GM20431 (cell line): Measurements from ENCODE around the gene MBNL1.

Source experiments
- in situ Hi-C: fragments of 300-500 bp; cut with MseI, MboI; formaldehyde crosslinking; loops from one replicate; pipeline ENCODE4 v1.15.0; 2020; ENCODE audit warnings: low sequenced_read_pairs; ENCODE audit not compliant: unreplicated experiment

The MBNL1 gene

DNA sequence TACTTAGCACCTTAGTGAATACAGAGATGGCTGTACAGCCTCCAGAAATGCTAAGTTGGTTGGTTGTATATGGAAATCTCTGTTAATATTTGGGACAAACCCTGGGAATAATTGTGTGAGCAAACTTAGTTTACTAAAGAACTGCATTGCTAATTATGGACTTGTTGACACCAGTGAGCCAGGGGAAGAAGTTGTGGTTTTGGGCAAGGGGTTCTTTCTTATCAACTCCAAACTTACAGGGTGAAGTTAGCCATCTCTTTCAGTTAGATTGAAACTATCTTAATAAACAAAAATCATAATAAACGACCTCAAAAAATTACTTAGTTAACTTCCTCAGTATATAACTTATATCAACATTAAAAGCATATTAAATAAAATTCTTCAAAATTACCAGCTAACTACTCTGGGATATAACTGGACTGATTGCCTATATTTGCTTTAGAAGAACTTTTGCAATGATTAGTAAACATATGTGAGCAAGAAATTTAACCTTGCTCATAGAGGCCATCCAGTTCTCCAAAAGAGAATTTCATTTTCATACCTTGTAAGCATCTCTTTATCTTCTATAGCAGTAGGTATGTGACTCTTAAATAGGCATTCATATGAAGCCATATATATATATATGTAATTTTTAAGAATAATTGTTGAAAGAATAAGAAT, 24.7 kb downstream of the MBNL1 start:
- in situ Hi-C loops: no loop called here

- in situ Hi-C loops: no loop called here
These were observed 26.6 kb downstream of the MBNL1 start for GRCh38 chr3:152295344-152295743.

- in situ Hi-C loops: no loop called here
These were observed 27.1 kb downstream of the MBNL1 start for GRCh38 chr3:152295806-152296205.

DNA sequence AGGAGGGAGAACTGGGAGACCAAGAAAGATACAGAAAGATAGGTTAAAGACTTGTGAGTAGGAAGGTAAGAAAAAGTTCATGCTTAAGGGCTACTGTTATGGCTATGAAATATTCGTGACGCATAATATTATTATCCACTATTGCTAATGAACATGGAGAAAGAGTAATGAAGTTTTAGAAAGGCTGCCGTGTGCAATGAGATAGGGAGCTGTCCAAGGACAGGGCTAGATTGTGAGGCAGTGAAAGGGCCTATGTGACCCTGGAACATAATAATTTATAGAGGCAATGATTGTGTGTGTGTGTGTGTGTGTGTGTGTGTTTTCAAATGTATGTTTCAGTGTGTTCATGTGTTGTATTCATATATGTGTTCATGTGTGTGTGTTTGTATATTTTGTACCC, 27.7 kb downstream of the MBNL1 start:
- in situ Hi-C loops: no loop called here

DNA sequence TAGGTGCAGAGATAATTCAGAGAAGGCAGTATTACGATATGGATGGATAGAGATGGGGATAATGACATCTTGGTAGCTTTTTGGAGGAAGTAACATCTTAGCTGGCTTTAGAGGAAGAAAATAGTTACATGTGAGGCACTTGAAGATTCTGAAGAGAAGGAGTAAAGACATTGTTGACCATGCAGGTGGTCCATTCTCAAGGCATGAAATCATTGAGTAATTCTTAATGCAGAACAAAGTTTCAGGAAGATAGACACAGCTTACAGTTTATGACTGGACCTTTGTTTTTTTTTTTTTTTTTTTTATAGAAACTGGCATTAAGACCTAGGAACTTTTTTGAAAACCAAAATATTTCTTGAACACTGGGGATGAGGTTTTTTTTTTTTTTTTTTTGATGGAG, 28.2 kb downstream of the MBNL1 start:
- in situ Hi-C loops: no loop called here

GRCh38 chr3:152298393-152299248, 29.9 kb downstream of the MBNL1 start:
- in situ Hi-C loops: no loop called here

- in situ Hi-C loops: no loop called here
These were observed 30.7 kb downstream of the MBNL1 start for GRCh38 chr3:152299249-152299976.

DNA sequence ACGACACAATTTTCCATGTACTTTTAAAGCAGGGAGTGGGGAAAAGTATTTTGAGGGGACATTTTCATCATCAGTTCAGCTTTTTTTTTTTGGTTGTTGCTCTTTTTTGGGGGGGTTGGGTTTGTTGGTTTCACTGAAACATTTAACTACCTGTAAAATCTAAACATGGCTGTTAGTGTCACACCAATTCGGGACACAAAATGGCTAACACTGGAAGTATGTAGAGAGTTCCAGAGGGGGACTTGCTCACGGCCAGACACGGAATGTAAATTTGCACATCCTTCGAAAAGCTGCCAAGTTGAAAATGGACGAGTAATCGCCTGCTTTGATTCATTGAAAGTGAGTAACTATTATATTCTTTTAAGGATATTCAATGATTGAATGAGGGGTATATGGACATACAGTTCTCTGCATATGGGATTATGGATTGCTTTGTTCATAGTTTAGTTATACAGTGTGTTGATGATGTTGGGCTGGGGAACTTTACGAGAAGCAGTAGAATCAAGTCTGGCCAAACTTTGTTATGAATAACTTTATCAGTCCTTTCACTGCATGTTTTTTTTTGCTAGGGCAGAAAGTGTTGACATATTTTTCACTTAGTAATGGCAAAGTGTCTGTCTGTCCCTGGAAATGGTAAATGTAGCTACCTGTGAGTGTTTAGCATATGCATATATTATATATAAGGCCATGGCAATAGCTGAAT, 31.5 kb downstream of the MBNL1 start:
- in situ Hi-C loops: no loop called here

DNA sequence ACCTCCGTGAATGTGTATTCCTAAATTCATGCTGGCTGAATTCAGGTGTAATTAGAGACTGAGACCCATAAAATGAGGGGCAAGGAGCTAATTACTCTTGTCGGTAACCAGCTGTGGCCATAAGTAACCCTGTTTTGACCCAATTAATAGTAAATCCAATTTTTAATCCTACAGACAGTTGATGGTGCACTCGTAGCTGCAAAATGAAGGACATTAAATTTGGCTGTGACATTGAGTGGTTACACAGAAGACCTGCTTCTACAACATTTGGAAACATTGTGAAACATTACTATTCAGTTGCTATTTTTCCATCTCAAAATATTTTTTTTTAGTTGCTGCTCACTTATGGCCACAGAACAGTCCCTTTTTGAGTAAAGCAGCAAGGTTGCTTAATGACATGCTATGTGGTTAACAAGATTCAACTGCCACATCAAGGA, 33.0 kb downstream of the MBNL1 start:
- in situ Hi-C loops: no loop called here

DNA sequence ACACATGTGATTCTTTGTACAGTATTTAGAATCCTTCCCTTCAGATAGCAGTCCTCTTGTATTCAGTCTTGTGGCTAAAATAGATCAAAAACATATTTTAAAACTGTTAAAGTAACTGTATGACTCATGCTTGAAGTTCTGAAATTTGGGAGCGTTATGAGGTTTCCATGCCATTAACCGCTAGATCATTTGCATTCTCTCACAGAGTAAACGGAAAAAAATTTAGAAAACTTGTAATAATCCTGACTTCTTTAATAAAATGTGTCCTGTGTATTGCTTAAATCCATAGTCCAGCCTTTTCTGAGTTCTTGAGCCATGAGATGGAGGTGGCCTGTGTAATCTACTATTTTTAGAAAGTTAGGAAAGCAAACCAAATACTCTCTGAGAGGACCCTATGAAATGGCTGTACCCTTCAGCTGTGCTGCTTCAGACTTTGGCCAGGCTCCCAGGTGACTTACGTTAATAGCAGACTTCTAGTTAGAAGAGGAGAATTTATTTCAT, 33.8 kb downstream of the MBNL1 start:
- in situ Hi-C loops: no loop called here

DNA sequence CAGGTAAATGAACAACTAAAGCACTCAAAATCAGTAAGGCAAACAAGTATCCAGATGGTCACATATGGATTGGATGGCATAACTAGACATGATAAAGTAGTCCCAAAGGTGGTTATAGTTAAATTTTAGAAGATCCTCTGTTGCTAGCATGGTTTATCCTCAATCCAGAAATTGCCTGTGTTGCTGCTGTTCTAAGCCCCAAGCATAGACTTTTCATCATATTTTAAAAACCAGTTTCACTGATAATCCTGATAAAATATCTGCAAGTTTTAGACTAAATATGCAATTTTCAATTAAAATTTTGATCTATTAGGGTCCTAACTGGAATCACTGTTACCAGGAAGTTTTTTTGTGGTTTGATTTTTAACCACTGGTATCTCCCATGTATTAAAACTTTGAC, 35.4 kb downstream of the MBNL1 start:
- in situ Hi-C loops: no loop called here

DNA sequence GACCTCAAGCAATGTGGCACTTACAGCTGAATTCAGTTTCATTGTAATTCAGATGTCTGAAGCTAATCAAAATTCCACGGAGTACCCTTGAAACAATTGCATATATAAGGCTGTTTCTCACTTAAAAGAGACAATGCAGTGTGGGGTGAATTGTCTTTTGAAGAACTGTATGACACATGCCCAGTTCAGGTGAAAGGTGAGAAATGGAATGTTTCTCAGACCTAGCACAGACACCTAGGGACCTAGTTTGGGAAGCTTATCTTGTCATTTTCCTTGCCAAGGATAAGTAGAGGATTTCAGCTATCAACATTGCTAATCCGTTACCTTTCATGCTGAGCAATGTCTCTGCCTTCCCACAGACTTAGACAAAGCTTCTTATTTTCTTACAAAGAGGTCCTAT, 36.3 kb downstream of the MBNL1 start:
- in situ Hi-C loops: no loop called here

- in situ Hi-C loops: no loop called here
These were observed 39.2 kb downstream of the MBNL1 start for GRCh38 chr3:152307829-152308474.

GRCh38 chr3:152308475-152308844, 39.7 kb downstream of the MBNL1 start:
- in situ Hi-C loops: no loop called here

DNA sequence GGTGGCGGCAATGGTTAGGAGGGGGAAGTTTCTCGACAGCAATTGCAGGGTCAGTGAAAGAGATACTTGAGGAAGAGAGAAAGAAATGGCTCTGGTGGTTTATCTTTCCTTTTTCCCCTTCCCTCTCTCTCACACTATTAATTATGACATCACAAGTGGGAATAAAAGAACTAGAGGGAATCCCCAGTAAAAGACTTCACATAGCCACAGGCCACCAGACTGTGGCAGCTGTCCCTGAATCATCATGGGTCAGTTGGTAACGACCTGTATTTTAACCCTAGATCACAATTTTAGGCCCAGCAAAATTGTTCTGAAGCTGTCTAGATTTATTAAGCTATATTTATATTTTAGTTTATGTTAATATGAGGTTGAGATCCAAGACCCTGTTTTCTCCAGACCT, 40.3 kb downstream of the MBNL1 start:
- in situ Hi-C loops: no loop called here

DNA sequence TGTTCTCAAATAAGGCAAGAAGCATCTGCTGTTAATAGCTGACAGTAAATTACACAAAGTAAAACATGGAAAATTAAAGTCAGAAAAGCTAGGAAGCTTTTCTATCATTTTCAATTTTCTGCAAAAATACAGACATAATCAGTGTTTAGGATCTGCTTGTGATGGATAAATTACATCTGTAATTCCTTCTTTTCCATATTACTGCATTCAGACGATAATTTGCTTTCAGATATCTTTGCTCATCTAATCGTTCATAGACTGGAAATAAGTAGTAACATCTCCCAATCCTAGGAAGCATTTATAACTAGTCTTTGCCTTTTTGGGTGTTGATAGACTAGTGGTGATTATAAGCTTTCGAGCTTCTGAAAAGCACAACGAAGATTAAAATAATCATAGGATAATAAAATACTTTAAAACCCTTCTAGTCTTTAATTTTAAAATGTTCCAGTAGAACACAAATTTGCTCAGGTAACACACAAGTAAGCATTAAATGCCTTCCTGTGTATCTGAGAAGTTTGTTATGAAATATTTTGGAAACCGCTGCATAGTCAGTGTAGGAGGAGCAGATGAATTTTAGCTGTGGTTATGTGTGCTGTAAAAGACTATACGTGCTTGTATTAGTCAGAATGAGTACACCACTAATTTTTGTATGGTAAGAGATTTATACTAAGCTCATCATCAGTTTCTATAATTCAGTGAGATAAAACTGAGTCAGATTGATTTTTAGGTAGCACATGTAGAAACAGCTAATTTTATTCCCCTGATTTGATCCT, 41.0 kb downstream of the MBNL1 start:
- in situ Hi-C loops: no loop called here

GRCh38 chr3:152313430-152313829, 44.7 kb downstream of the MBNL1 start:
- in situ Hi-C loops: no loop called here

- in situ Hi-C loops: no loop called here
These were observed 45.2 kb downstream of the MBNL1 start for GRCh38 chr3:152313914-152314313.
